22Rv1 (cell line): Measurements from ENCODE around the gene PLEKHF1.

Experiments used
- CTCF ChIP-seq: fragments of 450-650 bp; IDR thresholded peaks from 2 replicates; pipeline ENCODE4 v1.5.1; 2017; ENCODE audit warnings: mild to moderate bottlenecking
- ZFX ChIP-seq: fragments of 450-650 bp; IDR thresholded peaks from 2 replicates; pipeline ENCODE4 v1.6.1; 2017; ENCODE audit warnings: antibody characterized with exemption, borderline replicate concordance

GRCh38 chr19:29668746-29669609, 3.7 kb downstream of the PLEKHF1 start:
- TF ChIP-seq CTCF: peak; percentile 25; the same call in 1 of the 2 replicates
- TF ChIP-seq ZFX: no peak
